K562 (cell line): ENCODE results near the gene TIMP2.

Experiments used
- CTCF ChIP-seq, 3 experiments: IDR thresholded peaks in 2 of 3; conservative IDR thresholded peaks in 1 of 3; 2 replicates each; pipeline ENCODE4 v1.5.1; 2011 to 2012; ENCODE audit warnings: low read length in 3 of 3, mild to moderate bottlenecking in 3 of 3, control low read depth in 2 of 3, improper control_type of control experiment in 1 of 3, inconsistent platforms in 1 of 3, low read depth in 1 of 3, mixed read lengths in 1 of 3, moderate library complexity in 1 of 3; ENCODE audit not compliant: insufficient read depth in 2 of 3
- EZH2 ChIP-seq: IDR thresholded peaks from 2 replicates; pipeline ENCODE4 v1.6.1; 2012; ENCODE audit warnings: low read depth, mild to moderate bottlenecking, inconsistent platforms, low read length, borderline replicate concordance
- FOXA3 ChIP-seq, 2 experiments: fragments of 450-650 bp in 1 of 2; sonication (generic) in 1 of 2; formaldehyde crosslinking; IDR thresholded peaks in 1 of 2; conservative IDR thresholded peaks in 1 of 2; 2 replicates each; pipeline versions ENCODE4 v1.4.0 to v1.8.0; 2020 to 2022; ENCODE audit warnings: mild to moderate bottlenecking in 2 of 2, missing genetic modification reagents in 1 of 2
- FOXJ3 ChIP-seq: sonication (generic); formaldehyde crosslinking; IDR thresholded peaks from 2 replicates; pipeline ENCODE4 v1.4.0; 2020; ENCODE audit warnings: mild to moderate bottlenecking, missing genetic modification reagents
- IRF1 ChIP-seq: sonication (generic); formaldehyde crosslinking; IDR thresholded peaks from 2 replicates; pipeline ENCODE4 v1.8.0; 2022; ENCODE audit warnings: missing genetic modification reagents, mild to moderate bottlenecking, borderline replicate concordance
- POLR2A ChIP-seq: fragments of 450-650 bp; conservative IDR thresholded peaks from 2 replicates; pipeline ENCODE4 v1.6.1; 2016
- TARDBP ChIP-seq: fragments of 450-650 bp; IDR thresholded peaks from 2 replicates; pipeline ENCODE4 v1.6.1; 2016
- ZNF354B ChIP-seq: fragments of 250-450 bp; sonication (Bioruptor Pico); IDR thresholded peaks from 2 replicates; pipeline ENCODE4 v1.4.0; 2020
- ZNF696 ChIP-seq: fragments of 250-450 bp; sonication (Bioruptor Pico); conservative IDR thresholded peaks from 2 replicates; pipeline ENCODE4 v1.4.0; 2020; ENCODE audit warnings: mild to moderate bottlenecking, moderate library complexity
- TF ChIP-seq, protein P1 (sequence below), 2 experiments: fragments of 200-800 bp in 1 of 2; sonication (Bioruptor generic) in 1 of 2; sonication (generic) in 1 of 2; formaldehyde crosslinking in 1 of 2; IDR thresholded peaks in 1 of 2; conservative IDR thresholded peaks in 1 of 2; 2 replicates each; pipeline versions ENCODE4 v1.5.0 to v1.6.1; 2016 to 2020; ENCODE audit warnings: missing compliant biosample characterization in 1 of 2, missing genetic modification characterization in 1 of 2, missing genetic modification reagents in 1 of 2
- TF ChIP-seq, protein P2 (sequence below): fragments of 450-650 bp; formaldehyde crosslinking; IDR thresholded peaks from 2 replicates; pipeline ENCODE4 v1.4.0; 2020; ENCODE audit warnings: mild to moderate bottlenecking, moderate library complexity

DNA sequence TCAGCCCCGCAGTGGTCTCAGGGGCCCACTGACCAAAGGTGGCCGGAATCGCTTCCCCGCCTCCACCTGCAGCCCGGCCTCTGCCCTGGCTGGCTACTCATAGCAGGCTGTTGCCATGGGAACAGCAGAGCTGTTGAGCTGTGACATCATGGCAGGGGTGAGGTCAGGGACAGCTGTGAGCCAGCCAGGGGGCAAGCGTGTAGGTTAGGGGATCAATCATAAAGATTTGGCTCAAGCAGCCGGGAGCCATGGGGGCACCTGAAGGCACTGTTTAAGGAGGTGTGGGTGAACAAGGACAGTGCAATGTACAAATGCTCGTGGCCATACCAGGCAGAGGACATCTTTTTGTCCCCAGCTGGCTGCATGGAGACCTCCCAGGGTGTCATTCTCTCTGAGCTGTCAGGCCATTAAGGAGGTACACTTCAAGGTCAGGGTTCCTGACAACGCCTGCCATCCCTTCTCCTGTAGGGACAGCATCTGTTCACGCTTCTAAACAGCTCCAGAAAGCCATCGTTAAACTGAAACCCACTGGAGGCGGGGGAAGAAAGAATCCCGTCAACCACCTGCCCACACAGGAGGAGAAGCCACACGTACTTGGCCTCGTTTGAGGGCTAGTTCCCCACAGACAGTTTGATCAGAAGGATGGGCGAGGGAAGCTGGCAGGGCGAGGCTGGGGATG lies 21.9 kb downstream of the TIMP2 start, which contains the start of gene CEP295NL:
- no peak for TF ChIP-seq FOXA3 (CRISPR knock-in tag; conservative IDR thresholded peaks at IDR 0.05 in 1 of 2, IDR thresholded peaks at IDR 0.05 in 1 of 2)
- no peak for TF ChIP-seq ZNF696 (CRISPR knock-in tag)
- TF ChIP-seq, protein P1, sequence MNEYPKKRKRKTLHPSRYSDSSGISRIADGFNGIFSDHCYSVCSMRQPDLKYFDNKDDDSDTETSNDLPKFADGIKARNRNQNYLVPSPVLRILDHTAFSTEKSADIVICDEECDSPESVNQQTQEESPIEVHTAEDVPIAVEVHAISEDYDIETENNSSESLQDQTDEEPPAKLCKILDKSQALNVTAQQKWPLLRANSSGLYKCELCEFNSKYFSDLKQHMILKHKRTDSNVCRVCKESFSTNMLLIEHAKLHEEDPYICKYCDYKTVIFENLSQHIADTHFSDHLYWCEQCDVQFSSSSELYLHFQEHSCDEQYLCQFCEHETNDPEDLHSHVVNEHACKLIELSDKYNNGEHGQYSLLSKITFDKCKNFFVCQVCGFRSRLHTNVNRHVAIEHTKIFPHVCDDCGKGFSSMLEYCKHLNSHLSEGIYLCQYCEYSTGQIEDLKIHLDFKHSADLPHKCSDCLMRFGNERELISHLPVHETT (CRISPR knock-in tag; conservative IDR thresholded peaks at IDR 0.05 in 1 of 2, IDR thresholded peaks at IDR 0.05 in 1 of 2) = no peak
- TF ChIP-seq, protein P2, sequence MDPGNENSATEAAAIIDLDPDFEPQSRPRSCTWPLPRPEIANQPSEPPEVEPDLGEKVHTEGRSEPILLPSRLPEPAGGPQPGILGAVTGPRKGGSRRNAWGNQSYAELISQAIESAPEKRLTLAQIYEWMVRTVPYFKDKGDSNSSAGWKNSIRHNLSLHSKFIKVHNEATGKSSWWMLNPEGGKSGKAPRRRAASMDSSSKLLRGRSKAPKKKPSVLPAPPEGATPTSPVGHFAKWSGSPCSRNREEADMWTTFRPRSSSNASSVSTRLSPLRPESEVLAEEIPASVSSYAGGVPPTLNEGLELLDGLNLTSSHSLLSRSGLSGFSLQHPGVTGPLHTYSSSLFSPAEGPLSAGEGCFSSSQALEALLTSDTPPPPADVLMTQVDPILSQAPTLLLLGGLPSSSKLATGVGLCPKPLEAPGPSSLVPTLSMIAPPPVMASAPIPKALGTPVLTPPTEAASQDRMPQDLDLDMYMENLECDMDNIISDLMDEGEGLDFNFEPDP (CRISPR knock-in tag) = no peak
- no peak for TF ChIP-seq IRF1
- TF ChIP-seq FOXJ3 = no peak
- TF ChIP-seq ZNF354B (CRISPR knock-in tag) = no peak
- no peak for TF ChIP-seq EZH2
- TF ChIP-seq TARDBP = no peak
- TF ChIP-seq POLR2A = no peak
- no peak for TF ChIP-seq CTCF (IDR thresholded peaks at IDR 0.05 in 2 of 3, conservative IDR thresholded peaks at IDR 0.05 in 1 of 3; ENCODE audit: insufficient read depth in 2 of 3, low read depth in 1 of 3, low read length in 3 of 3)
